Measurements from ENCODE around the gene FGF2.

The FGF2 gene

GRCh38 chr4:122884499-122884898, 57.9 kb downstream of the FGF2 start:
- DNase-seq (ENCODE audit: low spot score), result no peak

GRCh38 chr4:122889726-122890125, 63.1 kb downstream of the FGF2 start:
- Histone ChIP-seq H3K9ac (ENCODE audit: low read depth, low read length, poor library complexity) (no peak overlapping the region), H2BK15ac (ENCODE audit: low read length) (no peak overlapping the region), H3K4me2 (ENCODE audit: insufficient read depth, low read length, poor library complexity, severe bottlenecking) (no peak overlapping the region), H3K23ac (ENCODE audit: low read depth, low read length, poor library complexity) (no peak overlapping the region), H2BK120ac (ENCODE audit: low read depth, low read length) (no peak overlapping the region), H3K14ac (ENCODE audit: low read length) (no peak overlapping the region), H3K4me3 (ENCODE audit: low read length in 2 of 2) (no peak overlapping the region), H3K9me3 (replicated peaks in 1 of 2; ENCODE audit: control insufficient read depth in 2 of 2, insufficient read depth in 1 of 2, low read depth in 1 of 2, low read length in 2 of 2) (peaks cover 0 to 4% of the 10 kb centered on the region in 2 donors), H2AK5ac (ENCODE audit: low read depth, low read length) (no peak overlapping the region), H4K8ac (ENCODE audit: low read depth, low read length) (no peak overlapping the region), H3K4ac (ENCODE audit: low read length) (no peak overlapping the region), H3K27ac (replicated peaks; ENCODE audit: low read length) (no peak overlapping the region), H3K4me1 (ENCODE audit: control insufficient read depth in 2 of 2, insufficient read depth in 1 of 2, low read depth in 1 of 2, low read length in 2 of 2) (no peaks in the 10 kb centered on the region), H4K91ac (ENCODE audit: low read depth, low read length, poor library complexity) (no peak overlapping the region), H2BK12ac (ENCODE audit: low read length) (no peak overlapping the region), H3K36me3 (replicated peaks in 1 of 2; ENCODE audit: control insufficient read depth in 2 of 2, insufficient read depth in 2 of 2, low read length in 2 of 2) (peaks cover 3 to 55% of the 10 kb centered on the region in 2 donors), H3K79me1 (ENCODE audit: low read depth, low read length) (no peaks in the 10 kb centered on the region), H3K27me3 (ENCODE audit: control insufficient read depth in 3 of 3, insufficient read depth in 3 of 3, low read depth in 1 of 3, low read length in 3 of 3) (no peaks in the 10 kb centered on the region), H3K18ac (ENCODE audit: low read length) (no peak overlapping the region), H2AFZ (ENCODE audit: low read length) (no peak overlapping the region), H2BK5ac (ENCODE audit: low read length) (no peak overlapping the region)
- DNase-seq (ENCODE audit: low spot score), result no peak
- no CpG with 5 or more reads among the region's 1 CpG for WGBS, 2 donors (ENCODE audit: extremely low coverage in 2 of 2, insufficient read length in 2 of 2, insufficient replicate concordance in 1 of 2)

More at GRCh38 chr4:122884499-122884898, 57.9 kb downstream of the FGF2 start:
- Histone ChIP-seq H3K14ac (ENCODE audit: low read length) (no peak overlapping the region), H3K9me3 (replicated peaks in 1 of 2; ENCODE audit: control insufficient read depth in 2 of 2, insufficient read depth in 1 of 2, low read depth in 1 of 2, low read length in 2 of 2) (peaks cover 1 to 24% of the 10 kb centered on the region in 2 donors), H2AFZ (ENCODE audit: low read length) (no peak overlapping the region), H2AK5ac (ENCODE audit: low read depth, low read length) (no peak overlapping the region), H3K23ac (ENCODE audit: low read depth, low read length, poor library complexity) (no peak overlapping the region), H3K4ac (ENCODE audit: low read length) (no peak overlapping the region), H2BK5ac (ENCODE audit: low read length) (no peak overlapping the region), H4K91ac (ENCODE audit: low read depth, low read length, poor library complexity) (no peak overlapping the region), H2BK120ac (ENCODE audit: low read depth, low read length) (no peak overlapping the region), H3K27me3 (ENCODE audit: control insufficient read depth in 3 of 3, insufficient read depth in 3 of 3, low read depth in 1 of 3, low read length in 3 of 3) (no peaks in the 10 kb centered on the region), H3K4me2 (ENCODE audit: insufficient read depth, low read length, poor library complexity, severe bottlenecking) (no peak overlapping the region), H3K9ac (ENCODE audit: low read depth, low read length, poor library complexity) (no peak overlapping the region), H3K4me1 (ENCODE audit: control insufficient read depth in 2 of 2, insufficient read depth in 1 of 2, low read depth in 1 of 2, low read length in 2 of 2) (no peaks in the 10 kb centered on the region), H3K27ac (replicated peaks; ENCODE audit: low read length) (no peak overlapping the region), H2BK12ac (ENCODE audit: low read length) (no peak overlapping the region), H2BK15ac (ENCODE audit: low read length) (no peak overlapping the region), H3K79me1 (ENCODE audit: low read depth, low read length) (no peaks in the 10 kb centered on the region), H3K4me3 (ENCODE audit: low read length in 2 of 2) (no peak overlapping the region), H3K36me3 (replicated peaks in 1 of 2; ENCODE audit: control insufficient read depth in 2 of 2, insufficient read depth in 2 of 2, low read length in 2 of 2) (peaks cover 17 to 49% of the 10 kb centered on the region in 2 donors), H3K18ac (ENCODE audit: low read length) (no peak overlapping the region), H4K8ac (ENCODE audit: low read depth, low read length) (no peak overlapping the region)
- no CpG with 5 or more reads among the region's 1 CpG for WGBS, 2 donors (ENCODE audit: extremely low coverage in 2 of 2, insufficient read length in 2 of 2, insufficient replicate concordance in 1 of 2)

GRCh38 chr4:122890147-122890795, 63.6 kb downstream of the FGF2 start:
- WGBS, 2 donors (ENCODE audit: extremely low coverage in 2 of 2, insufficient read length in 2 of 2, insufficient replicate concordance in 1 of 2), result no CpG with 5 or more reads among the region's 2 CpGs
- Histone ChIP-seq H2BK120ac (ENCODE audit: low read depth, low read length) (no peak overlapping the region), H3K23ac (ENCODE audit: low read depth, low read length, poor library complexity) (no peak overlapping the region), H3K79me1 (ENCODE audit: low read depth, low read length) (no peaks in the 10 kb centered on the region), H2AFZ (ENCODE audit: low read length) (no peak overlapping the region), H3K27me3 (ENCODE audit: control insufficient read depth in 3 of 3, insufficient read depth in 3 of 3, low read depth in 1 of 3, low read length in 3 of 3) (no peaks in the 10 kb centered on the region), H3K9ac (ENCODE audit: low read depth, low read length, poor library complexity) (no peak overlapping the region), H2BK5ac (ENCODE audit: low read length) (no peak overlapping the region), H4K91ac (ENCODE audit: low read depth, low read length, poor library complexity) (no peak overlapping the region), H2BK12ac (ENCODE audit: low read length) (no peak overlapping the region), H3K14ac (ENCODE audit: low read length) (no peak overlapping the region), H3K4me1 (ENCODE audit: control insufficient read depth in 2 of 2, insufficient read depth in 1 of 2, low read depth in 1 of 2, low read length in 2 of 2) (no peaks in the 10 kb centered on the region), H2AK5ac (ENCODE audit: low read depth, low read length) (no peak overlapping the region), H3K9me3 (replicated peaks in 1 of 2; ENCODE audit: control insufficient read depth in 2 of 2, insufficient read depth in 1 of 2, low read depth in 1 of 2, low read length in 2 of 2) (peaks cover 0 to 4% of the 10 kb centered on the region in 2 donors), H3K36me3 (replicated peaks in 1 of 2; ENCODE audit: control insufficient read depth in 2 of 2, insufficient read depth in 2 of 2, low read length in 2 of 2) (peaks cover 3 to 57% of the 10 kb centered on the region in 2 donors), H2BK15ac (ENCODE audit: low read length) (no peak overlapping the region), H4K8ac (ENCODE audit: low read depth, low read length) (no peak overlapping the region), H3K4me3 (ENCODE audit: low read length in 2 of 2) (no peak overlapping the region), H3K4ac (ENCODE audit: low read length) (no peak overlapping the region), H3K27ac (replicated peaks; ENCODE audit: low read length) (no peak overlapping the region), H3K4me2 (ENCODE audit: insufficient read depth, low read length, poor library complexity, severe bottlenecking) (no peak overlapping the region), H3K18ac (ENCODE audit: low read length) (no peak overlapping the region)
- no peak for DNase-seq (ENCODE audit: low spot score)

GRCh38 chr4:122894827-122895226, 68.2 kb downstream of the FGF2 start:
- Histone ChIP-seq H4K8ac (ENCODE audit: low read depth, low read length) (no peak overlapping the region), H2BK15ac (ENCODE audit: low read length) (no peak overlapping the region), H3K4me3 (ENCODE audit: low read length in 2 of 2) (no peak overlapping the region), H3K23ac (ENCODE audit: low read depth, low read length, poor library complexity) (no peak overlapping the region), H3K9me3 (replicated peaks in 1 of 2; ENCODE audit: control insufficient read depth in 2 of 2, insufficient read depth in 1 of 2, low read depth in 1 of 2, low read length in 2 of 2) (no peaks in the 10 kb centered on the region), H3K18ac (ENCODE audit: low read length) (no peak overlapping the region), H3K14ac (ENCODE audit: low read length) (no peak overlapping the region), H2BK120ac (ENCODE audit: low read depth, low read length) (no peak overlapping the region), H2AFZ (ENCODE audit: low read length) (no peak overlapping the region), H3K27me3 (ENCODE audit: control insufficient read depth in 3 of 3, insufficient read depth in 3 of 3, low read depth in 1 of 3, low read length in 3 of 3) (no peaks in the 10 kb centered on the region), H2BK5ac (ENCODE audit: low read length) (no peak overlapping the region), H3K36me3 (replicated peaks in 1 of 2; ENCODE audit: control insufficient read depth in 2 of 2, insufficient read depth in 2 of 2, low read length in 2 of 2) (peaks cover 3 to 56% of the 10 kb centered on the region in 2 donors), H3K4me2 (ENCODE audit: insufficient read depth, low read length, poor library complexity, severe bottlenecking) (no peak overlapping the region), H4K91ac (ENCODE audit: low read depth, low read length, poor library complexity) (no peak overlapping the region), H3K4ac (ENCODE audit: low read length) (no peak overlapping the region), H3K79me1 (ENCODE audit: low read depth, low read length) (no peaks in the 10 kb centered on the region), H2BK12ac (ENCODE audit: low read length) (no peak overlapping the region), H3K27ac (replicated peaks; ENCODE audit: low read length) (no peak overlapping the region), H3K4me1 (ENCODE audit: control insufficient read depth in 2 of 2, insufficient read depth in 1 of 2, low read depth in 1 of 2, low read length in 2 of 2) (no peaks in the 10 kb centered on the region), H3K9ac (ENCODE audit: low read depth, low read length, poor library complexity) (no peak overlapping the region), H2AK5ac (ENCODE audit: low read depth, low read length) (no peak overlapping the region)
- DNase-seq (ENCODE audit: low spot score), result no peak
- no CpG with 5 or more reads among the region's 3 CpGs for WGBS, 2 donors (ENCODE audit: extremely low coverage in 2 of 2, insufficient read length in 2 of 2, insufficient replicate concordance in 1 of 2)
